ENCODE results near the gene TLR7.

The TLR7 gene

DNA sequence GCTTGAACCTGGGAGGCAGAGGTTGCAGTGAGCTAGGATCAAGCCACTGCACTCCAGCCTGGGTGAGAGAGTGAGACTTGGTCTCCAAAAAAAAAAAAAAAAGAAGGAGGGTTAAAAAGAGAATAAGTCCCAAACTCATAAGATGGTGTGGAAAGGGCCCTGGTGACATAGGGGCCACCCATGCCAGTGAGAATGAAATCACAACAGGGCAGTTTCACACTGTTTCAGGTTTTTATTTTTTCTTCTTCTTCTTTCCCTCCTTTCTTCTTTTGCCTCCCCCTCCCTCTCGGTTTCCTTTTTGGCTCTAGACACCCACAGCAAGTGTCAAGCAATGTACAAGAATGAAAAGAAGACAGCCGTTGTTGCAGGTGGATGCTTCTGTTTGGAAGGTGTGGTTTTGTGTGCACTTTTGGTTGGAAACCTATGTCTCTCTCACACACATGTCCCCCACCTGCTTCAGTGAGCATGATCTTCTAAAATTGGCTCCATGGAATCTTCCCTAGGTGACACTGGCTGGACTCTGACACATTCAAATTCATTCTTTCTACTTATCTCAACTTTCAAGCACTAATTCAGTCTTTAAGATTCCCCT lies 25.1 kb downstream of the TLR7 start:
- DNase-seq: no peak

DNA sequence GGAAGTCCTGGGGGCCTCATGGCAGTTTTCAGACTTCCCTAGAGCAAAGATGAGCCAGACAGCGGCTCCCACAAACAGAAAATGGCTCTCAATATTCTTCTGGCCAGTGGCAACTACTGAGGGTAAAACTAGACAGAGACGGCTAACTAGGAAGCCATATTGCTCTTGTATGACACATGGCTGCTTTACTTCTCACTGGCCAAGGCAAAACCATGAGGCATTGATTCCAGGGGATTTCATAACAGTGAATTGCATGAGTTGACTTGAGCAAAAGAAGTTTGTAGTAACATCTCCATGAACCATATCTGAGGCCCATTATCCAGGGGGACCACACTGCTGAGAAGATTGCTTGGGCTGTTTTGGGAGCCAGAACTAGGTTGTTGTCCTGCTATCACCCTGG lies 25.8 kb downstream of the TLR7 start:
- no peak for DNase-seq

DNA sequence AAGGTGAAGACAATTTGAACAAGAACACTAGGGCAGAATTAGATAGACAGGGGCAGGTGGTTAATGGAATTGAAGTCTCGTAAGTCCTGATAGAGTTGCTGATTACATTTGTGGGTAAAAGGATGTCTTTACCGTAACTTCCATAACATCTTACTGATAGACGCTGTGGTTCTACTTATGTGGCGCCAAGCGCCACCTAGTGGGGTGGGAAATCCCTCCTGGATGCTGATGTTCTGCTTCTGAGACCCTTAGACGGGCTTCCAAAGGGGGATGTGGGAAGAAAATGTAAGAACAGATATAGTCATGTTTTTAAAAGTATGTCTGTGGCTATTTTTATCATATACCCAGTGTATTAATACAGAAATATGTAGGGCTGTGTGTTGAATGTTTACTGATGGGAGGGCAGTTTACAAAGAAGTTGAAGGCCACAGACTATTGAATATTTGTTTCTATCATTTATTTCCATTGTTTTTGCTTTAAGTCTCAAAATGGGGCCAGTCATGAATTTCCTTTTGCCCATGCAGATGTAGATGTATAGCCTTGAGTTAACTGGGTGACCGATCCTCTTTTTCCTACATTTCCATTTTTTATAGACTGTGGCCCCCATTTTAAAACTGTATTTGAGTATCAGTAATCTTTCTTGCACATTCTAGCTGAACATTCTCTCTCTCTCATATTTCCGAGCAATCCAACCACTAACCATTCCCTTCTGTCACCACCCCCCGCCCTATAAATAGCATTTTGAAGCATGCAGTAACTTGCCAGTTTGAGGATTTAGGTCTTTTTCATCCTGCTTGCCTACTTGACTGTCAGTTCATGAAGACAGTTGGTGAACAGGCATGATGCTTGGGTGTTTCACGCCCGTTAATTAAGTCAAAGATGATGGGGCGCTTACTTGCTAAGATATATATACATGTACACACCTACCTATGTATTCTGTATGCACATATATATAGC lies 27.5 kb downstream of the TLR7 start:
- peak; percentile 32 for DNase-seq

DNA sequence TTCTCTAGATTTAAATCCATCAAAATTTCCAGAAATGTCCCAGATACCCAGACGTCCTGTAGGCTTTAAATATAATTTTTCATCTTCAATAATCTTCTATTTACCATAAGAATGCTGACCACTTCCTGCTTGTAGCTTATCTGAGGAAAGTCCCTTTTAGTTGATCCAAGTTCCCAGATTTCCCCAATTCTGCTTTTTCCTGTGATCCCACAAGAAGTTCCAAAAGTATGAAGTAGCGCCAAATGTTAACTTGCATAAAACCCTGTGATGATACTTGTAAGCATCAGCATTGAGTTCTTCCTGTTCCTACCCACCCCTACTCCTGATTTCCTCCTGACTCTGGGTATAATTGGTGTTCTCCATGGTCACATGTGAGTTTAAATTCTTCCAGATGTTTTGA lies 29.0 kb downstream of the TLR7 start:
- no peak for DNase-seq

DNA sequence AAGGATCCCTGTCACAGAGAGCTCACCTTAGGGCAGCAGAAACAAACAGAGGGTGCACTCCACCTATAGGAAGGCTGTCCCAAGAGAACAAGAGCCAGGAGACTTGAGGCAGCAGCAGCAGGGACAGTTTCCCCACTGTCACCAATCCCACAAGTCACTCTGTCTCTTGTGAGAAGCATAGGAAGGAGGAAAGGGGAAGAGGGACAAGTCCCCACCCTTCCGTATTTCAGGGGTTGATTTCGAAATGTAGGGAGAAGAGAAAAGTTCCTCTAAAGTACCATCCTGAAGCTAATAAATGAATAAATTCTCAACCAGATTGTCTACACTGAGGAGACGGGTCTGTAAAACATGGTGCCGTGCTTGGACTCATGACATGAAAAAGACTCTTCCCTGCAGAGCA lies 30.1 kb downstream of the TLR7 start:
- DNase-seq: no peak

DNA sequence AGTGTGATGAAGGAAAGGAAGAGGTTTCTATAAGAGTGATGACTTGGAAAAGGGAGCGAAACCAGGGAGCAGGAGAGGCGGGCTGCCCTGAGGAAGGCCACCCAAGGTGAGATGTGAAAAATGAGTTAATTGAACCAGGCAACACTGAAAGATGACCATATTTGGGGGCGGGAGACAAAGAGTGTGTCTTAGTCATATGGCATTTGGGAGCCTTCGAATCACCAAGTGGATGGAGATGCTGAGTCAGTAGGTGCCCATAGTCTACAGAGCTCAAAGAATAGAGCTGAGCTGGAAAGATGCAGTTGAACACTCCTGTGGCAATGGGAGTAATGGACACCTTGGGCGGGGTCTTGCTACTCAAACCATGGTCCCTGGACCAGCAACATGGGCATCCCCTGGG lies 31.2 kb downstream of the TLR7 start:
- DNase-seq: no peak

DNA sequence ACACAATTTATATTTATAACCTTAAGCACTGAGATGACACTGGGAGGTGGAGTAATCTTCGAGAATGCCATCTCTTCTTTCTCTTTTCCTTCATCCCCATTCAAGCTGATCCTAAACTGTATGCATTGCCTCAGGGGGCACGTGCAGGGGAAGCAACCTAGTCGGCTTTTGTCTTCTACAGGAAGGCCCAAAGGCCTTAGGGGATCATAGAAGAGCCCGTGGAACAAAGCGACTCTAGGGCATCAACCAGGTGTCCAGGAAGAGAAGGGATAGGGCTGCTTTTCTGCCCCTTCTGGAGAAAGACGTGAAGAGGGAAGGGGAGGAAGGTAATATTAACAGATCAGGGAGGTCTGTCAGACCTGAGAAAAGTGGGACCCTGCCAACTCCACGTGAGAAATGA lies 32.6 kb downstream of the TLR7 start:
- no peak for DNase-seq

DNA sequence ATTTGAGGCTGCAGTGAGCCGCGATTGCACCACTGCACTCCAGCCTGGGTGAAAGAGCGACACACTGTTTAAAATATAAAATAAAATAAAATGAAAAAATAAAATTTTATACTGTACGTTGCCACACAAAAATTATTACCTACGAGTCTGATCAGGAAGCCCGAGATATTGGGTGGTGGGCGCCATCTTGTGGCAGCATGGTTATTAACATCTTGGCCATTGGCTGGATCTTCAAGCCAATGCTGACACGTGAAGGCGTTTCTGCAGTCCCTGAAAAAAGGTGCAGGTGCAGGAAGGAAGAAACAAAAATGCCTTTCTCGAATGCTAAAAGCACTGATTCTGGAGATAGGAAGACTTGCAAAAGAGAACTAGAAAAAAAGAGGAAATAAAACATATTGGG lies 34.6 kb downstream of the TLR7 start:
- peak; percentile 13 for DNase-seq

DNA sequence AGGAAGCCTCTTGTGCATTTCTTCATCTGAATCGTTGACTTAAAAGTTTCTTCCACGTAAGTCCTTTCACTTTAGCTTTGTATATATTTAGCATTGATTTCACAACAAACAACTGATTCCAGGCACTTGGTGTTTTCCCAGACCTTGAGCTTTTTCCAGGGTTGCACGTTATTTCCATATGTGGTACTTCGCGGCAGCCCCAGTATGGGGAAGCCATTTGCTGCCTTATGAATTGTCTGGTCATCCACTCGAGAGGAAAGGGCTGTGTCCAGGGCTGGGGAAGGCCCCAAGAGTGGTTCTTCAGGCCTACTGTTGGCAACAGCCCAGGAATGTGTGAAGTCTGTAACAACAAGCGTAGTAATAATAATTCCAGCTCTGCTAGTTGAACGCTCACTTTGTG lies 36.8 kb downstream of the TLR7 start:
- DNase-seq: no peak

DNA sequence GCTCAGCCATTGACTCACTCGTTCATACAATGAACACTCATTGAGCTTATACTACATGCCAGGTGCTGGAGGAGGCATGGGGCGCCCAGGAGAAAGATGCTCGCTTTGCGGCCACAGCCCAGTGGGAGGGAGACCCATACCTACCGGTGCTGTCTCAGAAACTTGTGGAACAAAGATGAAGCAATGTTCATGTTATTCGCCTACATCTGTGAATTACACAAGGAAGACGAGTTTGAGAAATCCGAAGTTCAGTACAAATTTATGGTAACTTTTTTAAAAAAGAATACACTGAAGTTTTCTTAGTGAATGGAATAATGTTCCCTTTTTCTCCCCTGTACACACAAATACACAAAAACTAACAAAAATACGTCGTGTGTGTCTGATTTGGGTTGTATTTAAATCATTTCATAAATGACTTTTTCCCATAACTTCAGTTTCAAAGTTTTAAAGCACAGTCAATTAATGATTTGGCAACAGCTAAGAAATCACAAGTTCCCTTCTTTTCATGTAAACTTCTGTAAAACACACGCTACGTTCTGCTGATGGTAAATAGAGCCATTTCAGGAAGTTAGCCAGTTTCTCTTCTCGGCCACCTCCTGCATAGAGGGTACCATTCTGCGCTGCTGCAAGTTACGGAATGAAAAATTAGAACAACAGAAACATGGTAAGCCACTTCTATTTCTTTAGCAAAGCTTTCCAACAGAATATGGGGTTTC lies 39.3 kb downstream of the TLR7 start, which contains the start of gene TLR8:
TLR8 (plus strand) TSS at position 575 of the 716 bp plus-strand sequence; CDS start at position 662, 87 bp downstream.
- DNase-seq: no peak

DNA sequence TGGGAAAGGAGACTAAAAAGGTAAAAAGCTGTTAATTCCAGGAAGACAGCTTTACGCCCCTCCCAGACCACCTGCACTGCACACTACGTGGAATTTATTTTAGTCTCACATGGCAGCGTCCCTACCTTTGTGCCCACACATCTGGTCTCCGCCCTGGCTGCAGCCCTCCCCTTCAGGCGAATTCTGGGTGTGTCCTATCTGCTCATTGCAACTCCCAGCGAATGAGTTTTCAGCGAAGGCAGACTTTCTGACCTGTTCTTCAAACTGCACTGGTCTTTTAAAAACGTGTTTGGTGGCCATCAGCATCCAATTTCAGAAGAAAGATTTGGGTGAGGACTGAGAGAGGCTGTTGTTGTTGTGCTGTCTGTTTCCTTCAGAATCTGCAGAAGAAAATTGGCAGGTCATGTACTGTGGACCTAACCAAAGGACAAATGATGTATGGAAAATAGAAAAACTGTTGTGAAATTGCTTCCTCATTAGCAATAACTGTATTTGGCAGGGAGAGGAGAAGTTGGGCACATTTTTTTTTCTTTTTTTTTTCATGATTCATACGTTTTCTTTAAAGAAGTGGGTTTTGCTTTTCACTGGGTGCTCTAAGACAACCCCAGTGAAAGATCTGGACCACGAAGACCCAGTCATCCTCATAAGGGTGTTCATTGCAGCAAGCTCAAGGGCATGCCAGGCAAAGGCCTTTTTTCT lies 43.7 kb downstream of the TLR7 start:
- no peak for DNase-seq

DNA sequence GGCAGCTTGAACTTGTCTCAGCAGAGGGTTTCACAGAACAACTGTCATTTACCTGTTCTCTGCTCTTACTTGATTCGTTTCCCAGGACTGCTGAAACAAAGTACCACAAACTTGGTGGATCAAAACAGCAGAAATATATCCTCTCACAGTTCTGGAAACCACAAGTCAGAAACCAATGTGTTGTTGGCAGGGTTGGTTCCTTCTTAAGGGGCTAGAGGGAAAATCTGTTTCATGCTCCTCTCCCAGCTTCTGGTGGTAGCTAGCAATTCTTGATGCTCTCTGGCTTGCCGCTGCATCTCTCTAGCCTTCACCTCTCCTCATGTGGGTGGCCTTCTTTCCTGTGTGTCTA lies 44.2 kb downstream of the TLR7 start:
- no peak for DNase-seq

DNA sequence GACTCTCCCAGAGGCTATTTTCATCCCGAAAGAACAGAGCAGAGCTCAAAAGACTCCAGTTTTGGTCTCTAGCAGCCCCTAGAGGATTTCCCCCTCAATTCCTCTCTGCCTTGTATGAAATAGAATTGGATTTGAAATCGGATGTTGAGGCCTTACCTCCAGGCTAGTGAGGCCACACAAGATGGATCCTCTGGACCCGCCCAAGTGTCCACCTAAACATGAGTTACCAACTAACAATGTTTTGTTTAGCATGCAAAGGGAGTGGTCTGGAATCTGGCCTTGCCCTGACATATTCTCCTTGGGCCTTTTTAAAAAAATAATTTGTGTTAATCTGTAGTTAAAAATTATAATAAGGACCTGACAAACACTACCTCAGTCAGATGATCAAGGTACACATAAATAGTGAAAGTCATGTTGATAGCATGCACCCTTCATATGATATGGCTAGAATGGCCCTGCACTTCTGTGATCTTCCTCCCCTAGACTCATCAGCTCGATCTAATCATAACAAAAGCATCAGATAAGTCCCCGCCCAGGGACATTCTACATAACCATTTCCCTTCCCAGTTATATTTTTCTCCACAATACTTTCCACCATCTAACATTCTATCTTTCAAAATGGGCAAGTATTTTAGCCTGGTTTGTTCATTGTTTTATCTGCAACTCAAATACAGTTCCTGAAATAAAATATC lies 46.1 kb downstream of the TLR7 start:
- DNase-seq: no peak

DNA sequence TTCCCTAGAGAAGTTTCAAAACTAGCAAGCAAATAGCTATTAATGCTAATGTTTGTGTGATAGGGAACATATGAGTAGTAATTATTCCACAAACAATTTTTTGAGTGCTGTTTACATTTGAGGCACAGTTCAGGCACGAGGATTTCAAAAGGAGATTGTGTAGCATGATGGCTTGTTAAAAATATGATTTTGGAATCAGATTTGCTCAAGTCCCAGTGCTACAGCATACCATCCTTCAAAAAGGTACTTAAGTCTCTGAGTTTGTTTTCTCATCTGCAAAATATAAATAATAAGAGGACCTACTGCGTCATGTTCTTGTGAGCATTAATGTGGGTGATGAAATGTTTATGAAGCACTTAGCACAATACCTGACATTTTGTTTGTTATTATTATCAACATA lies 50.9 kb downstream of the TLR7 start:
- no peak for DNase-seq

DNA sequence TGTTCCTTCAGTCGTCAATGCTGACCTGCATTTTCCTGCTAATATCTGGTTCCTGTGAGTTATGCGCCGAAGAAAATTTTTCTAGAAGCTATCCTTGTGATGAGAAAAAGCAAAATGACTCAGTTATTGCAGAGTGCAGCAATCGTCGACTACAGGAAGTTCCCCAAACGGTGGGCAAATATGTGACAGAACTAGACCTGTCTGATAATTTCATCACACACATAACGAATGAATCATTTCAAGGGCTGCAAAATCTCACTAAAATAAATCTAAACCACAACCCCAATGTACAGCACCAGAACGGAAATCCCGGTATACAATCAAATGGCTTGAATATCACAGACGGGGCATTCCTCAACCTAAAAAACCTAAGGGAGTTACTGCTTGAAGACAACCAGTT lies 52.2 kb downstream of the TLR7 start:
- DNase-seq: no peak

DNA sequence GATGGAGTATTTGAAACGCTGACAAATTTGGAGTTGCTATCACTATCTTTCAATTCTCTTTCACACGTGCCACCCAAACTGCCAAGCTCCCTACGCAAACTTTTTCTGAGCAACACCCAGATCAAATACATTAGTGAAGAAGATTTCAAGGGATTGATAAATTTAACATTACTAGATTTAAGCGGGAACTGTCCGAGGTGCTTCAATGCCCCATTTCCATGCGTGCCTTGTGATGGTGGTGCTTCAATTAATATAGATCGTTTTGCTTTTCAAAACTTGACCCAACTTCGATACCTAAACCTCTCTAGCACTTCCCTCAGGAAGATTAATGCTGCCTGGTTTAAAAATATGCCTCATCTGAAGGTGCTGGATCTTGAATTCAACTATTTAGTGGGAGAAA lies 52.7 kb downstream of the TLR7 start:
- DNase-seq: no peak

DNA sequence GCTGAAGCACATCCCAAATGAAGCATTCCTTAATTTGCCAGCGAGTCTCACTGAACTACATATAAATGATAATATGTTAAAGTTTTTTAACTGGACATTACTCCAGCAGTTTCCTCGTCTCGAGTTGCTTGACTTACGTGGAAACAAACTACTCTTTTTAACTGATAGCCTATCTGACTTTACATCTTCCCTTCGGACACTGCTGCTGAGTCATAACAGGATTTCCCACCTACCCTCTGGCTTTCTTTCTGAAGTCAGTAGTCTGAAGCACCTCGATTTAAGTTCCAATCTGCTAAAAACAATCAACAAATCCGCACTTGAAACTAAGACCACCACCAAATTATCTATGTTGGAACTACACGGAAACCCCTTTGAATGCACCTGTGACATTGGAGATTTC lies 54.1 kb downstream of the TLR7 start:
- DNase-seq: no peak

DNA sequence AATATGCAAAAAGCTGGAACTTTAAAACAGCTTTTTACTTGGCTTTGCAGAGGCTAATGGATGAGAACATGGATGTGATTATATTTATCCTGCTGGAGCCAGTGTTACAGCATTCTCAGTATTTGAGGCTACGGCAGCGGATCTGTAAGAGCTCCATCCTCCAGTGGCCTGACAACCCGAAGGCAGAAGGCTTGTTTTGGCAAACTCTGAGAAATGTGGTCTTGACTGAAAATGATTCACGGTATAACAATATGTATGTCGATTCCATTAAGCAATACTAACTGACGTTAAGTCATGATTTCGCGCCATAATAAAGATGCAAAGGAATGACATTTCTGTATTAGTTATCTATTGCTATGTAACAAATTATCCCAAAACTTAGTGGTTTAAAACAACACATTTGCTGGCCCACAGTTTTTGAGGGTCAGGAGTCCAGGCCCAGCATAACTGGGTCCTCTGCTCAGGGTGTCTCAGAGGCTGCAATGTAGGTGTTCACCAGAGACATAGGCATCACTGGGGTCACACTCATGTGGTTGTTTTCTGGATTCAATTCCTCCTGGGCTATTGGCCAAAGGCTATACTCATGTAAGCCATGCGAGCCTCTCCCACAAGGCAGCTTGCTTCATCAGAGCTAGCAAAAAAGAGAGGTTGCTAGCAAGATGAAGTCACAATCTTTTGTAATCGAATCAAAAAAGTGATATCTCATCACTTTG lies 55.2 kb downstream of the TLR7 start:
- no peak for DNase-seq

DNA sequence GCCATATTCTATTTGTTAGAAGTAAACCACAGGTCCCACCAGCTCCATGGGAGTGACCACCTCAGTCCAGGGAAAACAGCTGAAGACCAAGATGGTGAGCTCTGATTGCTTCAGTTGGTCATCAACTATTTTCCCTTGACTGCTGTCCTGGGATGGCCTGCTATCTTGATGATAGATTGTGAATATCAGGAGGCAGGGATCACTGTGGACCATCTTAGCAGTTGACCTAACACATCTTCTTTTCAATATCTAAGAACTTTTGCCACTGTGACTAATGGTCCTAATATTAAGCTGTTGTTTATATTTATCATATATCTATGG lies 55.7 kb downstream of the TLR7 start:
- DNase-seq: no peak

DNA sequence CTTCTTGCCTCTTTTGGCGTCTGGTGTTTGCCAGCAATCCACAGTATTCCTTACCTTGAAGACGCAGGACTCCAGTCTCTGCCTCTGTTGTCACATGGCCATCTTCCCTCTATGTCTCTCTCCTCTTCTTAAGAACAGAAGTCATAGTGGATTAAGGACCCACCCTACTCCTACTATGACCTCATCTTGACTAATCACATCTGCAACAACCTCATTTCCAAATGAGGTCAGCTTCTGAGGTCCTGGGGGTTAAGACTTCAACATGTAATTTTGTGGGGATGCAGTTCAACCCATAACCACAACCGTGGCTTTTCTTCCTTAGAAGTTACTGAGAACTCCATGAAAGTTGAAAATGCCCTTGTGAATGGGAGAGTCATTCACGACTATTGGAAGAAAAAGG lies 62.8 kb downstream of the TLR7 start:
- no peak for DNase-seq

DNA sequence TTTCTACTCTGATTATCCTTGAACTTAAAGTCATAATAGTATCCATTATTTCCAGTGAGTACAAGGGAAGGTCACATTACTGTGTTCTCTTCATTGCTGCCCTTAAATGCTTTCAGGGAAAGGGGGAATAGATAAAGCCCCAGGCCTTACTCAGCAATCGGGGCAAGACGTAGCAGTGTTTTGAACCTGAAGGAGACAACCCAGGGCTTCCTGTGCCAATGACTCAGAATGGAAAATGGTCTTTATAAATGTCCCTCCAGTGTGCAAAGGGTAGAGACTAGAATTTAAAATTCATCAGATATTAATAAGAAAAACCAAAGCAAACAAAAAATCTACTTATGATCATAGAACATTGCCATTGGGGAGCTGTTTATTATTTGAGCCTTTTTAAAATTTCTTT lies 63.3 kb downstream of the TLR7 start:
- DNase-seq: no peak

DNA sequence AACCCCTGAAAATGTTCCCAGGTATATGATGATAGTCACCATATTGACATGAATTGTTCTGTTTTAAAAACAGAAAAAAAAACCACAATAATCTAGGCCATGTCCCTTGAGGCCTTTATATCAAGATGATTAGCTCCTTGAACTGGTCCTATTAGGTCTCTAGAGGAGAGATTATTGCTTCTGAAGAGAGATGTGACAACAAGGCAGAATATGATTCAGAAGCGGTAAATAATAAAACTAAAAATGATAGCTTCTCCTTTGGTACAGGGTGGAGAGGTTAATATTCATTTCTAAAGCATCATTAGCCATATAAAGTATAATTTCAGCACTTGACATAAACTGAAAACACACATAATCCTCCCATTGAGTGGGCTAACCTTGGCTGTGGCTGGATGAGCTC lies 65.4 kb downstream of the TLR7 start:
- DNase-seq: no peak

Data from midbrain (tissue), 1 donor.